DMS153 treated with DMSO at 0.1 percent for 48 hours (cell line): ENCODE results near the gene FMNL3.
"Not testable (repeated sequence)": the region's sequence is repeated elsewhere in the genome, so short reads cannot be mapped to it uniquely, and the experiment has no call there.

Source experiments
- DNase-seq: peaks from one replicate; lab custom pipeline; 2025; ENCODE audit not compliant: unreplicated experiment; lab: John Stamatoyannopoulos, UW

Gene FMNL3

DNA sequence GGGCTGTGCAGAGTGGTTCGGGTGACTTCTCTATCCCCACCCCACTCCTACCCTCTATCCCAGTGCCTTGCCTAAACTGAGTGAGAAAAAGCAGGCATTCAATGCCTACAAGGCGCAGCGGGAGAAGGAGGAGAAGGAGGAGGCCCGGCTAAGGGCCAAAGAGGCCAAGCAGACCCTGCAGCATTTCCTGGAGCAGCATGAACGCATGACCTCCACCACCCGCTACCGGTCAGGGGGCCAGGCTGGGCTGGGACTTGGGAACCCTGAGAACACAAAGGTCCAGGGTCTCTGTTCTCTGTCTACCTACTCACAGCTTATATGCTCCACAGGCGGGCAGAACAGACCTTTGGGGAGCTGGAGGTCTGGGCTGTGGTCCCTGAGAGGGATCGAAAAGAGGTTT, 72.2 kb downstream of the FMNL3 start:
- no peak for DNase-seq

- no peak for DNase-seq
These were observed 73.4 kb downstream of the FMNL3 start for GRCh38 chr12:49633703-49634345.

GRCh38 chr12:49632986-49633702, 74.1 kb downstream of the FMNL3 start:
- no peak for DNase-seq

- DNase-seq: no peak
These were observed 74.8 kb downstream of the FMNL3 start for GRCh38 chr12:49632401-49632800.

DNA sequence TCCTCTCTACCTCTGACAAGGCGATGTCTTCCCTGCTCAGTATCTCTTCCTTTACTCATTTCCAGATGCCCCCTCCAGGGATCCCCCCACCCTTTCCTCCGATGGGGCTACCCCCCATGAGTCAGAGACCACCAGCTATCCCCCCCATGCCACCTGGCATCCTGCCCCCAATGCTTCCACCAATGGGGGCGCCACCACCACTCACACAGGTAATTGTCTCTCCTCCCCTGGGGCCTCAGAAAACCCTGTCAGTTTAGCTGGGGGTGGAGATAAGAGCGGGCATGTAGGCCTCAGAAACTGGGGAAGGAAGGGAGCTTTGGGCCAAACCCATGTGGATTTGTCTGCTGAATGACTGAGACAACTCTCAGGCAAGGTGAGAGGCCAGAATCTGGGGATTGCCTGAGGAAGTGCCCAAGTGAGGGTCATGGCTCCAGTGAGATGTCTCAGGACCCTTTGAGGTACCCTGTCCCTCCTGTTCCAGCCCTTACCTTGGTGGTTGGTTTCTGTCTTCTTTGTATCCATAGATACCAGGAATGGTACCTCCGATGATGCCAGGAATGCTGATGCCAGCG, 75.8 kb downstream of the FMNL3 start:
- DNase-seq: no peak

GRCh38 chr12:49627752-49628360, 79.3 kb downstream of the FMNL3 start:
- no peak for DNase-seq

DNA sequence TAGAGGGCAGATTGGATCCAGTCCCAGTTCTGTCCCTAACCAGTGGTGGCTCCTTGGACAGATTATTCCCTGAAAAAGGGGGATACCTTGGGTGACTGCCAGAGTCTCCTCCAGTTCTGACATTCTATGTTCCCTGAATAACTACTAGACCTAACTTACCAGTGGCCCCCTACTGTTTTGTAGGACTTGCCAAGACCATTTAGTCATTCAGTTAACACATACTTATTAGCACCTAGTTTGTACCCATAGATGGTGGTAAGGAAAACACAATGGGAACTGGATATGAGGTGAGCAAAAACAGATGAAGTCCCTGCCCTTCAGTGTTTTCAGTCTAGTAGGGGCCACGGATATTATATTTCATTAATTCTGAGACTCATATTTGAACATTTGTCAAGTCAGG, 80.4 kb downstream of the FMNL3 start:
- DNase-seq: no peak

DNA sequence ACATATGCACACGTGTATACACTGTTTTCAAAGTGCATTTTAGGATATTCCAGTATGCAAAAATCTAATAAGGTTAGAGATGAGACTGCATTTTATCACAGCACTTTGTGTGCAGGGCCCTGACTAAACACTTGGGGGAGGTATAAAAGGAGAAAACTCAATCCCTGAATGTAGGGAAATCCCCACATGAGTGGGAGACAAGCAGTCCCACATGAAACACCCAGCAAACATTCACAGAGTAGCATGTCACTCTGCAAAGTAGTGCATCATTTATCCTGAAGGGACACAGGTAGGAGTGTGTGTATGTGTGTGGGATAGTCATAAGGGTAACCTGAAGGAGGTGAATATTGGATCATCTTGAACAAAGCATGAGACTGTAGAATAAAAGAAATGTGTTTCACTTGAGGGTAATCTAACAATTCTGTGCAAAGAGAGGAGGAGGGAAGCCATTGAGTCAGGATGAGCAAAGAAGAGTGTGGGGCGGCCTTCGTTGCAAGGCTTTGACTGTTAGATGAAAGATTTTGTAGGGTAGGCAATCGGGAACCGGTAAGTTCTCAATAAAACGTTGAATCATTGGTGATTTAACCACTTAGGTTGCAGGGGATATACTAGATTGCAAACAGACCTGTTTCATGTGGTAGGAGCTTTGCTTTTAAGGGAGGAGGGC, 80.9 kb downstream of the FMNL3 start:
- DNase-seq: no peak

DNA sequence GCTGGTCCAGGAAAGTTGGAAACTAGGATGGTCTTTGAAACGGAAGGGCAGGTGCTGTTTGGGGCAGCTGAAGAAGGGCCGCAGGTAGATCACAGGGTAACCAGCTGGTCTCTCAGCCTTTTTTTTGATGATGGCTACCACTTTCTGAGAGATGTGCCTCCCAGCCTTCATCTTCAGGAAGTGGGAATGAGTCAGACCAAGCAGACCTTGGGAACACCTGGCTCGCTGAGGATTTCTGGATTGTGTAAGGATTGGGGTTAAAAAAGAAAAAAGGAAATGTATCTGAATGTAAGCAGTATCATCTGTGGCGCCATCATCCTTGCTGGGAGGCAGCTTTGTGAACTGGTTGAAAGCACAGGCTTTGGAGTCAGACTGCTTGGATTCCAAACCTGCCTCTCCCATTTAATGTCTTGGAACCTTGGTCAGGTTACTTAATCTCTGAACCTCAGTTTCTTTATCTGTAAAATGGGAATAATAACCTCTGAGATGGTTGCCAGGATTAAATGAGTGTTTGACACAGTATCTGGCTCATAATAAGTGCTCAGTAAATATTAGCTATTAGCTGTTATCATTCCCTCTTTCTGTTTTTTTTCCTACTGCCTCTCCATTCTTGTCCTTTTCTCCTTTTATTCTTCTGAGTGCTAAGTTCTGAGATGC, 82.2 kb downstream of the FMNL3 start:
- no peak for DNase-seq

GRCh38 chr12:49623142-49623904, 83.9 kb downstream of the FMNL3 start, which contains the start of gene PRPF40B:
Gene PRPF40B (plus strand): TSS chr12:49623561. CDS start chr12:49623591, 30 bp downstream.
- DNase-seq: peak; percentile 74

- peak; percentile 31 for DNase-seq
These were observed 84.6 kb downstream of the FMNL3 start for GRCh38 chr12:49622501-49623141.

DNA sequence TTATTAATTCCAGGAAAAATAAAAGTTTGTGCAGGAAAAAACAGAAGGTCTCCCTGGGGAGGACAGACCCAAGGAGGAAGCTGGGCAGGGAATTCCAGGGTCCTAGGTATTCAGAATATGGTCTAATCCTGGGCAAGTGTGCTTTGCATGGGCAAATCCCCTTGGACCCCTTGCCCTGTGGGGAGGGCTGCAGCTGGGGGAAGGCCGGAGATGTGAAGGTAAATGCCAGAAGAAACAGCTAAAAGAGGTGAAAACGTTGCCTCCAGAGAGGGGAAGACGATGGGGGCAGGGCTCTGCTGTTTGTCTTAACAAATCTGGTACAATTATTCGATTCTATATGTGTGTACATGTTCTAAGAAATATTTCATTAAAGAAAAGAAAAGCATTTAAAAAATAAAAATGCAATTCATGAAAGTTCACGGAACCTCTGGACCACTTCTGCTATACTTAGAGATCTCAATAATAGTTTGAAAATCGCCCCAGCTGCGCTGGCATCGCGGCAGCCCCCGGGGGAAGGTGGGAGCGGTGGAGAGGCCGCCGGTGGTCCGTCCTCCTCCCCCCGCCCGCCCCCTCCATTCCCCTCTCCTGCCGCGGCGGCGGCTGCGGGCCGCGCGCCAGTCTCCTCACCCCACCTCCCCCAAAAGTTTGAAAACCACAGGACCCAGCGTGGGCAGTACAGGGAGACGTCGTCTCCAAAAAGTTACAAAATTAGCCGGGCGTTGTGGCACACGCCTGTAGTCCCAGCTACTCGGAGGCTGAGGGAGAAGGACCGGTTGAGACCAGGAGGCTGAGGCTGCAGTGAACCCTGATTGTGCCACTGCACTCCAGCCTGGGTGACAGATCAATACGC, 85.3 kb downstream of the FMNL3 start:
- no peak for DNase-seq

DNA sequence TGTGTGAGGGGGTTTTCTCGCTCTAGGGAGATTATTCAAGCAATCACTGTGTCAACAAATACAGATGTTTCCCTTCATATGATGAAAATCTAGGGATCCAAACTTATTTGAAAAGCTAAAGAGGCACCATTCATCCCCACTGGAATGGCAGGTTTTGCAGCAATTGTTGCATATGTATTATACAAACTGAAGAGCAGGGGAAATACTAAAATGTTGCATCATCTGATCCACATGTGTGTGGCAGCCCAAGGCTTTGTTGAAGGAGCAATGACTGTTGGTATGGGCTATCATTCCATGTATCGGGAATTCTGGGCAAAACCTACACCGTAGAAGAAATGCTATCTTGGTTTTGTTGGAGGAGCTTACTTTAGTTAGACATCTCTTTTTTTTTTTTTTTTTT, 87.9 kb downstream of the FMNL3 start:
- no peak for DNase-seq

- no peak for DNase-seq
These were observed 88.6 kb downstream of the FMNL3 start for GRCh38 chr12:49618576-49618975.

GRCh38 chr12:49616533-49617219, 90.5 kb downstream of the FMNL3 start:
- DNase-seq: no peak

DNA sequence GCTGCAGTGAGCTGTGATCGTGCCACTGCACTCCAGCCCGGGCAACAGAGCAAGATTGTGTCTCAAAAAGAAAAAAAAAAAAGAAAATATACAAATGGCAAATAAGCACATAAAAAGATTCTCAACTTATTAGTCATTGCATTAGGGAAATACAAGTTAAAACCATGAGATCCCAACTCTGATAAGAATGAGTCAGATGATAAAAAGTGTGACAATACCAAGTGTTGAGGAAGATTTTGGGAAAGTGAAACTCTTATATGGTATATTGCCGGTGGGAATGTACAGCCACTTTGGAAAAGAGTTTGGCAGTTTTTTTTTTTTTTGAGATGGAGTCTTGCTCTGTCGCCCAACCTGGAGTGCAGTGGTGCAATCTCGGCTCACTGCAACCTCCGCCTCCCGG, 91.5 kb downstream of the FMNL3 start:
- DNase-seq: no peak

DNA sequence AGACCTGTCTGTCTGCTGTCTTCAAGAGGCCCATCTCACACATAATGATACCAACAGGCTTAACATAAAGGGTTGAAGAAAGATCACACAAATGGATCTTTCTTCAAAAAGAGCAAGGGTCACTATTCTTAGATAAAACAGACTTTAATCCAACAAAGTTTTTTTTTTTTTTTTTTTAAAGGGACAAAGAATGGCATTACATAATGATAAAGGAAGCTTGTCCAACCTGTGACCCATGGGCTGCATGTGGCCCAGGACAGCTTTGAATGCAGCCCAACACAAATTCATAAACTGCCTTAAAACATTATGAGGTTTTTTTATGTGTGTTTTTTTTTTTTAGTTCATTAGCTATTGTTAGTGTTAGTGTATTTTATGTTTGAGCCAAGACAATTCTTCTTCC, 95.0 kb downstream of the FMNL3 start:
- no peak for DNase-seq

DNA sequence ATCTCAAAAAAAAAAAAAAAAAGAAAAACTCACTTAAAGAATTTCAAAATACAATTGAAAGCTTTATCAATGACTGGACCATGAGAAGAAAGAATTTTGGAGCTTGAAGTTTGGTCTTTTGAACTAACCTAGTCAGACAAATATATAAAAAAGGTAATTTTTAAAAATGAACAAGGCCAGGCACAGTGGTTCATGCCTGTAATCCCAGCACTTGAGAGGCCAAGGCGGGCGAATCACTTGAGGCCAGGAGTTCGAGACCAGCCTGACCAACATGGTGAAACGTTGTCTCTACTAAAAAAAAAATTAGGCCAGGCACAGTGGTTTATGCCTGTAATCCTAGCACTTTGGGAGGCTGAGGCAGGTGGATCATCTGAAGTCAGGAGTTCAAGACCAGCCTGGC, 96.4 kb downstream of the FMNL3 start:
- DNase-seq: not testable (repeated sequence)
